ENCODE results near the gene RSRC1. TPM values are rescaled to one million over a fixed set of nuclear protein-coding genes. Genes with fewer than 3 reads are reported as not detected.
A peak's percentile ranks its signal among the peaks of the same experiment; 100 is the strongest.

The RSRC1 gene
- total RNA-seq, 5 donors from 2014 or later (not counting 1 experiment from before 2014, with no cell fraction given) = 29.9 to 35.0 (median 31.1) TPM

DNA sequence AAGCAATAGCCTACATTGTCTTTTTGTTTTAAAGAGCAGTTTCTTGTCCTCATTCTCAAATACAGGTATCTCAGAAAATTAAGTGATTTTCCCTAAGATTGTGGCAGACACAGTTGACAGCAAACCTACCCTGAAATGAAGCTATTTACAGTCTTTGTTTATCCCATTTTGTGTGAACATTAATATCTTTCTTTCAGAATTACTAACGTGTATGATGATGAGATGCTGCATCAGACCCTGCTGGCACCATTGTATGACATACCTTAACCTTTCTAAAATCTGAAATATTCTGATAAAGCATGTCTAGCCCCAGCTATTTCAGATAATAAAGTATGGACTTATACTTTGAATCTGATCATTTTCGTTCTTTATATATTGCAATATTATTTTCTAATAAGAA is 185.9 kb downstream of the RSRC1 start:
- no peaks in the 10 kb centered on the region for H3K9me3 Mint-ChIP-seq
- ATAC-seq (replicated peaks in 1 of 4) (no peak), DNase-seq (no peak)
- WGBS (ENCODE audit: insufficient coverage) = no CpG with 5 or more reads among the region's 2 CpGs
- H3K36me3 ChIP-seq (ENCODE audit: control insufficient read depth in 2 of 2, extremely low read depth in 1 of 2, insufficient read depth in 1 of 2, low read length in 1 of 2) = no peaks in the 10 kb centered on the region
- no peak overlapping the region for H3K27ac Mint-ChIP-seq
- H3K36me3 Mint-ChIP-seq = peaks cover 9% of the 10 kb centered on the region
- ChIA-PET POLR2A (no interaction called here), CTCF (no interaction called here)
- H3K4me1 Mint-ChIP-seq = no peaks in the 10 kb centered on the region
- H3K27me3 ChIP-seq (replicated peaks in 1 of 2; ENCODE audit: control insufficient read depth in 2 of 2, extremely low read depth in 1 of 2, insufficient read depth in 2 of 2, low read length in 1 of 2) = no peaks in the 10 kb centered on the region
- H3K9me3 ChIP-seq = no peaks in the 10 kb centered on the region
- no peaks in the 10 kb centered on the region for H3K4me1 ChIP-seq (ENCODE audit: control insufficient read depth in 1 of 2, extremely low read depth in 1 of 2, insufficient read depth in 2 of 2, low read length in 2 of 2)
- no peaks in the 10 kb centered on the region for H3K27me3 Mint-ChIP-seq
- no peak overlapping the region for H3K4me3 ChIP-seq (ENCODE audit: control insufficient read depth in 1 of 2, extremely low read depth in 1 of 2, low read length in 1 of 2)
- H3K4me3 Mint-ChIP-seq = no peak overlapping the region
- no peak overlapping the region for H3K27ac ChIP-seq (ENCODE audit: low read length)

DNA sequence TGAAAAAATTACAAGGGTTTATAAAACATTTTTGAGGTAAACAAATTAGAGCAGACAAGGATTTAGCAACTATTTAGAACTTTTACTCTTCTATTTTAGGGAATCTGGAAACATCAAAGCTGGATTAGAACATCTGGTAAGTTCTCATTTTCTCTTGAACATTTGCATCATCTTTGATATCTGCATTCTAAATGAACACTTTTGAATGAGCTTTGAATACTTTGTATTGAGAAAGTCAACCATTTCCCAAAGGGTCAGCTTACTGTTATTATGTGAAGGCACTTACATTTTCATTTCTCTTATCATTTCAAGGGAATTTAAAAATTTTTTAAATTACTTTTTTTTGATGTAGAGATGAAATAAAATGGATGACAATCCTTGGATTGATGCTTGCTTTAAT is 188.1 kb downstream of the RSRC1 start:
- Mint-ChIP-seq H3K4me3 (no peak overlapping the region), H3K27me3 (no peaks in the 10 kb centered on the region), H3K9me3 (no peaks in the 10 kb centered on the region), H3K36me3 (peaks cover 21% of the 10 kb centered on the region), H3K4me1 (no peaks in the 10 kb centered on the region), H3K27ac (no peak overlapping the region)
- H3K36me3 ChIP-seq (ENCODE audit: control insufficient read depth in 2 of 2, extremely low read depth in 1 of 2, insufficient read depth in 1 of 2, low read length in 1 of 2) = no peaks in the 10 kb centered on the region
- no peaks in the 10 kb centered on the region for H3K27me3 ChIP-seq (replicated peaks in 1 of 2; ENCODE audit: control insufficient read depth in 2 of 2, extremely low read depth in 1 of 2, insufficient read depth in 2 of 2, low read length in 1 of 2)
- no peak overlapping the region for H3K27ac ChIP-seq (ENCODE audit: low read length)
- no peak overlapping the region for H3K4me3 ChIP-seq (ENCODE audit: control insufficient read depth in 1 of 2, extremely low read depth in 1 of 2, low read length in 1 of 2)
- no peaks in the 10 kb centered on the region for H3K4me1 ChIP-seq (ENCODE audit: control insufficient read depth in 1 of 2, extremely low read depth in 1 of 2, insufficient read depth in 2 of 2, low read length in 2 of 2)
- CTCF ChIA-PET = no interaction called here
- ATAC-seq (replicated peaks in 1 of 4) (no peak), DNase-seq (no peak)
- no peaks in the 10 kb centered on the region for H3K9me3 ChIP-seq
- POLR2A ChIA-PET = no interaction called here

DNA sequence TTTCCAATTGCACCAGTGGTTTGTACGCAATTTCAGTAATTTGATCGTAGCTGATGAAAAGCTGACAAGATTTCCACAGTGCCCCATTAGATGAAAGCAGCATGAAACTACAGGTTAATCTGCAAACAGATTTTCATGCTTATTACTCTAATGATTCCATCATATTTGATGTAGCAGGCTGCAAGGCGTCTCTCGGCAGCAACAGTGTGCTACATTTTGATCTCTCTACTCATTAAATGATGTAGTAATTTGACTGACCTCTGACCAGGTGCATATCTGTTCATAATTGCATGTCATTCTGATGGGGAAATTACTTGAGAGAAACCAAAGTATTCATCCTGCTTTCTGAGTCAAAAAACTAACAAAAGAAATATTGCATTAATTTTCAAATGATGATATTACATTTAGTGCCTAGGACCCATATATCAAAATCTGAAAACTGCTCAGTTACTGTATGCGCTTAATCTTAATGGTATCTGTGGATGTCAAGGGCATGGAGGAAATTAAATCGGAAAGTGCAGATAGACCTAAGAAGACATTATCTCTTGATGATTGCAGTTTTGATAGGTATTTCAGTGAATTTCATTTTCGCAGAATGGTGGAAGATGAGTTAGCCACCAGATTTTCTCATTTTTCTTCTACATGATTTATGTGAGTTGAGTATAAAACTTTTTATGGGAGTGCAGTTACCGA is 198.5 kb downstream of the RSRC1 start:
- no peaks in the 10 kb centered on the region for H3K36me3 ChIP-seq (ENCODE audit: control insufficient read depth in 2 of 2, extremely low read depth in 1 of 2, insufficient read depth in 1 of 2, low read length in 1 of 2)
- no peak for DNase-seq
- H3K9me3 ChIP-seq = no peaks in the 10 kb centered on the region
- ChIA-PET POLR2A (interaction anchor here in 1 of 2 donors (0.6 kb wide), 1 partner anchor 47 kb away, joined by 3 read pairs; no protein-coding TSS in a partner anchor), CTCF (no interaction called here)
- H3K4me3 ChIP-seq (ENCODE audit: control insufficient read depth in 1 of 2, extremely low read depth in 1 of 2, low read length in 1 of 2) = no peak overlapping the region
- Mint-ChIP-seq H3K27me3 (no peaks in the 10 kb centered on the region), H3K4me1 (no peaks in the 10 kb centered on the region), H3K36me3 (peaks cover 2% of the 10 kb centered on the region), H3K4me3 (no peak overlapping the region), H3K27ac (no peak overlapping the region), H3K9me3 (no peaks in the 10 kb centered on the region)
- no peak overlapping the region for H3K27ac ChIP-seq (ENCODE audit: low read length)
- no peak for ATAC-seq (replicated peaks in 1 of 4)
- no peaks in the 10 kb centered on the region for H3K4me1 ChIP-seq (ENCODE audit: control insufficient read depth in 1 of 2, extremely low read depth in 1 of 2, insufficient read depth in 2 of 2, low read length in 2 of 2)
- no peaks in the 10 kb centered on the region for H3K27me3 ChIP-seq (replicated peaks in 1 of 2; ENCODE audit: control insufficient read depth in 2 of 2, extremely low read depth in 1 of 2, insufficient read depth in 2 of 2, low read length in 1 of 2)
- 100% methylated on average over 4 of the region's 8 CpGs for WGBS (ENCODE audit: insufficient coverage)

DNA sequence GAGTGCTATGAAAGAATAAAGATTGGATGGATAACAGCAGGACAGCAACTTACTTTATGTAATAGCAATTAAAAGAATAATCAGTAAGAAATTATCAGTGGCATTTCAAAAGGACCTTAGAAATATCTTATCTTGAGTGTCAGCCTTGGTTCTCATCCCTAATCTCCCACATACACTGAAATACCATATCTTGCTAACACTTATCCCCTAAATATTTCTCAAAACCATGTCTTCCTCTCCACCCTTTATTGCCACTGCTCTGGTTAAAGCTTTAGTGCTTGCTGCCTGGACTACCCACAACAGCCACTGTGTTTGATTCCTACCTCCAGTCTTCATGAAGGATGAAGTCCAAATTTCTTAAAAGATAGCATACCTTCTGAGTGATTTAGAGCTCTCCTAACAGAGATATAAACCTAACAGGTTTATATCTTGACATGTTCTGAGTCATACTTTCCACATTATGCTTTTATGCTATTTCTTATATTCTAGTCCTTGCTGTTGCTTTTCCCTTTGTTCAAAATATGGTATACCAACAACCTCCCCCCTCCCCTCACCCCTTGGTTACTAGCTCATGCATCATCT is 202.8 kb downstream of the RSRC1 start:
- CTCF ChIA-PET = interaction anchor here in 1 of 2 donors (0.6 kb wide), 1 partner anchor 24 kb away, joined by 3 read pairs; no protein-coding TSS in a partner anchor
- peaks cover 11% of the 10 kb centered on the region for H3K36me3 Mint-ChIP-seq

DNA sequence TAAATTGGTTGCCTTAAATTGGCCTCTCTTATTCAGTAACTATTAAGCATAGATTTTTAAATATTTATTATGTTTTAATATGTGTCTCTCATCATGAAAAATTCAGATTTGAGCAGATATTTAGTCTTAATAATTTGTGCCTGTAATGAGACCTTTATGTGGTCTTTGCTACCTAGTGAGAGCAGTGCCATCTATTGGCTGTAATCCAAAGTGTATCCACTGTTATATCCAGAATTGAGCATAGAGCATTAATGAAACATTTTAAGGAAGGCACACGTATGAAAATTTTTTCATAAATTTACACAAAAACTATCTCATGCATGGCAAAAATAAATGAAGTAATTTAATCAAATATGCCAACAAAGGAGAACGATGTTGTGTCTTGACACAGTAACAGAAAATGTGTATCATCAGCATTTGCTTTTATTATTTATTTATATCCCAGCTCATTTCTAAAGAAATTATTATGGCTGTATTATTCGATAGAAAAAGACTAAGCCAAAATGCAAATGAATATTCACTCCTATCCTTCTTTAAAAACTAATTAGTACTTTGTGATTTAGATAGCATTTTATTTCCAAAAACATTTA is 203.5 kb downstream of the RSRC1 start:
- Mint-ChIP-seq H3K27ac (no peak overlapping the region), H3K4me1 (no peaks in the 10 kb centered on the region)

More for the DNA sequence above, 202.8 kb downstream of the RSRC1 start:
- Histone ChIP-seq H3K36me3 (ENCODE audit: control insufficient read depth in 2 of 2, extremely low read depth in 1 of 2, insufficient read depth in 1 of 2, low read length in 1 of 2) (peaks cover 0 to 3% of the 10 kb centered on the region in 2 donors), H3K4me3 (ENCODE audit: control insufficient read depth in 1 of 2, extremely low read depth in 1 of 2, low read length in 1 of 2) (no peak overlapping the region), H3K4me1 (ENCODE audit: control insufficient read depth in 1 of 2, extremely low read depth in 1 of 2, insufficient read depth in 2 of 2, low read length in 2 of 2) (no peaks in the 10 kb centered on the region), H3K27me3 (replicated peaks in 1 of 2; ENCODE audit: control insufficient read depth in 2 of 2, extremely low read depth in 1 of 2, insufficient read depth in 2 of 2, low read length in 1 of 2) (no peaks in the 10 kb centered on the region), H3K27ac (ENCODE audit: low read length) (no peak overlapping the region), H3K9me3 (no peaks in the 10 kb centered on the region)
- ATAC-seq (replicated peaks in 1 of 4) = no peak
- no peaks in the 10 kb centered on the region for H3K4me1 Mint-ChIP-seq
- POLR2A ChIA-PET = no interaction called here
- no peaks in the 10 kb centered on the region for H3K27me3 Mint-ChIP-seq
- no peak overlapping the region for H3K27ac Mint-ChIP-seq
- no peak for DNase-seq
- no peak overlapping the region for H3K4me3 Mint-ChIP-seq
- no peaks in the 10 kb centered on the region for H3K9me3 Mint-ChIP-seq

DNA sequence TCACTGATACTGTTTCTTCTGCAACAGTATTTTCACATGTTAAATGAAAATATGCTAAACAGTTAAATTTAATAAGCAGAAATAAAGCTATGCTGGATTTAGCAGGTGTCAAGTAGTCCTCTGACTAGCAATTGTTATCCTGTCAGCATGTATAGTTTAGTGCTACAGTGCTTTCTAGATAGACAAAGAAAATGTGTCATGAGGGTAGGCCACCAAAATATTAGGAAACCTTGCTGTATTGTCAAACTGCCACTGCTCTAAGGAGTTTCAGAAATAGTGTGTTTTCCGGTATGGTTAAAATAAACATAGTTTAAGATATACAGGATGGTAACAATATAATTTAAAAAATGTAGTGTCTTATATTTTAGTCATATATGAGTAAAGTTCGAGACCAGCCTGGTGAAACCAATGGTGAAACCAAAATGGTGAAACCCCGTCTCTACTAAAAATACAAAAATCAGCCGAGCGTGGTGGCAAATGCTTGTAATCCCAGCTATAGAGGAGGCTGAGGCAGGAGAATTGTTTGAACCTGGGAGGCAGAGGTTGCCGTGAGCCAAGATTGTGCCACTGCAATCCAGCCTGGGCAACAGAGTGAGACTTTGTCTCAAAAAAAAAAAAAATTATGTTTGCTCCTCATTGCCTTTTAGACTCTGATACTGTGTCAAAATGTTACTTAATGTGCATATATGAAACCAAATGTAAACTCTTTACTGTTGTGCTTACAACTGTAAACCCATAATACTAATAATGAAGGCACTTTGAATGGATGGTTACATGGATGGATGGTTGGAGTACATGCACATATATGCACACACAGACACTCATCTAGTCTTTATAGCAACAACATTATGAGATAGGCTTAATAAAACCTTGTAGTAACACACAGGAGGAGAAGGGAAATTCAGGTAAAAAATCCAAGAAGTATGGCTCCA is 204.8 kb downstream of the RSRC1 start:
- DNase-seq (no peak), ATAC-seq (replicated peaks in 1 of 4) (no peak)
- no peaks in the 10 kb centered on the region for H3K9me3 Mint-ChIP-seq
- H3K27ac ChIP-seq (ENCODE audit: low read length) = no peak overlapping the region
- H3K36me3 ChIP-seq (ENCODE audit: control insufficient read depth in 2 of 2, extremely low read depth in 1 of 2, insufficient read depth in 1 of 2, low read length in 1 of 2) = peaks cover 0 to 3% of the 10 kb centered on the region in 2 donors
- H3K27ac Mint-ChIP-seq = no peak overlapping the region
- POLR2A ChIA-PET = no interaction called here
- CTCF ChIA-PET = interaction anchor here in 1 of 2 donors (0.9 kb wide), 1 partner anchor 24 kb away, joined by 4 read pairs; no protein-coding TSS in a partner anchor
- H3K4me3 ChIP-seq (ENCODE audit: control insufficient read depth in 1 of 2, extremely low read depth in 1 of 2, low read length in 1 of 2) = no peak overlapping the region
- H3K4me1 ChIP-seq (ENCODE audit: control insufficient read depth in 1 of 2, extremely low read depth in 1 of 2, insufficient read depth in 2 of 2, low read length in 2 of 2) = no peaks in the 10 kb centered on the region
- no peaks in the 10 kb centered on the region for H3K4me1 Mint-ChIP-seq
- WGBS (ENCODE audit: insufficient coverage) = no CpG with 5 or more reads among the region's 6 CpGs
- no peaks in the 10 kb centered on the region for H3K27me3 Mint-ChIP-seq
- no peaks in the 10 kb centered on the region for H3K27me3 ChIP-seq (replicated peaks in 1 of 2; ENCODE audit: control insufficient read depth in 2 of 2, extremely low read depth in 1 of 2, insufficient read depth in 2 of 2, low read length in 1 of 2)
- H3K4me3 Mint-ChIP-seq = no peak overlapping the region
- no peaks in the 10 kb centered on the region for H3K9me3 ChIP-seq
- peaks cover 24% of the 10 kb centered on the region for H3K36me3 Mint-ChIP-seq

More for the DNA sequence above, 203.5 kb downstream of the RSRC1 start:
- WGBS (ENCODE audit: insufficient coverage) = no CpG with 5 or more reads among the region's 3 CpGs
- CTCF ChIA-PET = no interaction called here
- peaks cover 14% of the 10 kb centered on the region for H3K36me3 Mint-ChIP-seq
- Histone ChIP-seq H3K27ac (ENCODE audit: low read length) (no peak overlapping the region), H3K4me3 (ENCODE audit: control insufficient read depth in 1 of 2, extremely low read depth in 1 of 2, low read length in 1 of 2) (no peak overlapping the region), H3K4me1 (ENCODE audit: control insufficient read depth in 1 of 2, extremely low read depth in 1 of 2, insufficient read depth in 2 of 2, low read length in 2 of 2) (no peaks in the 10 kb centered on the region), H3K27me3 (replicated peaks in 1 of 2; ENCODE audit: control insufficient read depth in 2 of 2, extremely low read depth in 1 of 2, insufficient read depth in 2 of 2, low read length in 1 of 2) (no peaks in the 10 kb centered on the region), H3K9me3 (no peaks in the 10 kb centered on the region), H3K36me3 (ENCODE audit: control insufficient read depth in 2 of 2, extremely low read depth in 1 of 2, insufficient read depth in 1 of 2, low read length in 1 of 2) (peaks cover 0 to 3% of the 10 kb centered on the region in 2 donors)
- H3K4me3 Mint-ChIP-seq = no peak overlapping the region
- H3K27me3 Mint-ChIP-seq = no peaks in the 10 kb centered on the region
- ATAC-seq (replicated peaks in 1 of 4) (no peak), DNase-seq (peak in 1 of 35 experiments; percentile 20)
- no peaks in the 10 kb centered on the region for H3K9me3 Mint-ChIP-seq
- POLR2A ChIA-PET = no interaction called here

All from T-cell (primary cell).